Measurements from ENCODE around the gene STING1.
"Not testable (repeated sequence)": the region's sequence is repeated elsewhere in the genome, so short reads cannot be mapped to it uniquely, and the experiment has no call there.

STING1 gene

DNA sequence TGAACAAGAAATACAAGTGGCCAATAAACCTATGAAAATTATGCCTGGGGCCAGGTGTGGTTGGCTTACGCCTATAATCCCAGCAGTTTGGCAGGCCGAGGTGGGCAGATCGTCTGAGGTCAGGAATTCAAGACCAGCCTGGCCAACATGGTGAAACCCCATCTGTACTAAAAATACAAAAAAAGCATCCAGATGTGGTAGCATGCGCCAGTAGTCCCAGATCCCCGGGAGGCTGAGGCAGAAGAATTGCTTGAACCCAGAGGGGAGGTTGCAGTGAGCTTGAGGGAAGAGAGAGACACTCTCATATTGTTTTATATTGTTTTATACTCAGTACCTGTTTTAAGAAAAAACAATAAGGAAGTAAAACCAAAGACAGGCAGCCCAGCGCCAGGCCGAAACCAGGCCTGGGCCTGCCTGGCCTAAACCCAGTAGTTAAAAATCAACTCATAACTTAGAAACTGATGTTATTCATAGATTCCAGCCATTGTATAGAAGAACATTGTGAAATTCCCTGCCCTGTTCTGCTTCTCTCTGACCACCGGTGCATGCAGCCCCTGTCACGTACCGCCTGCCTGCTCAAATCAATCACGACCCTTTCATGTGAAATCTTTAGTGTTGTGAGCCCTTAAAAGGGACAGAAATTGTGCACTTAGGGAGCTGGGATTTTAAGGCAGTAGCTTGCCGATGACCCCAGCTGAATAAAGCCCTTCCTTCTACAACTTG lies 43.2 kb upstream of the STING1 start:
- peak overlapping the region; percentile 76 for H3K4me2 ChIP-seq (ENCODE audit: low read length)
- peaks cover 46% of the 10 kb centered on the region for H3K79me2 ChIP-seq (ENCODE audit: low read length)
- not testable (repeated sequence) for H3K36me3 ChIP-seq (replicated peaks; ENCODE audit: low read depth, low read length); H3K27me3 ChIP-seq (ENCODE audit: low read depth, low read length); H3K9me3 ChIP-seq (ENCODE audit: insufficient read depth, low read length); H4K20me1 ChIP-seq (ENCODE audit: insufficient read depth, low read length)
- peak overlapping the region; percentile 94 for H3K27ac ChIP-seq (ENCODE audit: low read length)
- H3K4me3 ChIP-seq (ENCODE audit: low read length) = peak overlapping the region; percentile 80
- H3K4me1 ChIP-seq (ENCODE audit: low read length) = peaks cover 38% of the 10 kb centered on the region
- H3K9ac ChIP-seq (ENCODE audit: low read length) = peak overlapping the region; percentile 91
- H2AFZ ChIP-seq (ENCODE audit: low read depth, low read length) = peak overlapping the region; percentile 21; the same call in 1 of the 2 replicates

DNA sequence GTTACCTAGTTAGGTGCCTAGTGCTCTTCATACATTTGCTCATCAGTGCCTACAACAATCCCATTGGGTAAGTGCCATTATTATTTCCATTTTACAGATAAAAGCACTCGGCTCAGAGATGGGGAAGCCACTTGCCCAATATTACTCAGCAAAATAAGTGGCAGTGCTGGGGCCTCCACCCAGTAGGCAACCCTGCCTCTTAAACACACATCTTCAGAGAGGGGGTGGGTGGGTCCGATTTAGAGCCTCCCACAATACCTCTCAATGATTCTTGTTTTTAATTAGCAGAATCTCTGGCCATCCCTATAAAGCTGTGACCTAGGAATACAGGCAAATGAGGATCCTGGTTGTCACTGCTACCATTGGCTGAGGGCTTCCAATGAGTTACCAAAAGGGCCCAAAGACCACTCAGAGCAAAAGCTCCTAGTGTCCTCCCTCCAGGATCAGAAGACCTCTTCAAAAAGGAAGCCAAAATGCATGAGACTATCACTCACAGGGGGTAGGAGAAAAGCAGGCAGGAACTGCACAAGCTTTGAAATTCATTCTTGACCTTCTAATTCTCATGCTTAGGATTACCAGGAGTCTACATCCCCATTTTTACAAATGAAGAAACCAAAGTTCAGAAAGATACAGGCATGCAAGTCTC lies 42.5 kb upstream of the STING1 start:
- Histone ChIP-seq H3K4me3 (ENCODE audit: low read length) (peak overlapping the region; percentile 80), H3K9ac (ENCODE audit: low read length) (peak overlapping the region; percentile 91; the same call in 1 of the 2 replicates), H4K20me1 (ENCODE audit: insufficient read depth, low read length) (no peaks in the 10 kb centered on the region), H3K4me1 (ENCODE audit: low read length) (peaks cover 38% of the 10 kb centered on the region), H3K9me3 (ENCODE audit: insufficient read depth, low read length) (no peaks in the 10 kb centered on the region), H3K79me2 (ENCODE audit: low read length) (peaks cover 40% of the 10 kb centered on the region), H3K27ac (ENCODE audit: low read length) (peak overlapping the region; percentile 94), H3K36me3 (replicated peaks; ENCODE audit: low read depth, low read length) (peaks cover 5% of the 10 kb centered on the region), H2AFZ (ENCODE audit: low read depth, low read length) (no peak overlapping the region), H3K4me2 (ENCODE audit: low read length) (peak overlapping the region; percentile 76), H3K27me3 (ENCODE audit: low read depth, low read length) (no peaks in the 10 kb centered on the region)
- TF ChIP-seq, protein P1, sequence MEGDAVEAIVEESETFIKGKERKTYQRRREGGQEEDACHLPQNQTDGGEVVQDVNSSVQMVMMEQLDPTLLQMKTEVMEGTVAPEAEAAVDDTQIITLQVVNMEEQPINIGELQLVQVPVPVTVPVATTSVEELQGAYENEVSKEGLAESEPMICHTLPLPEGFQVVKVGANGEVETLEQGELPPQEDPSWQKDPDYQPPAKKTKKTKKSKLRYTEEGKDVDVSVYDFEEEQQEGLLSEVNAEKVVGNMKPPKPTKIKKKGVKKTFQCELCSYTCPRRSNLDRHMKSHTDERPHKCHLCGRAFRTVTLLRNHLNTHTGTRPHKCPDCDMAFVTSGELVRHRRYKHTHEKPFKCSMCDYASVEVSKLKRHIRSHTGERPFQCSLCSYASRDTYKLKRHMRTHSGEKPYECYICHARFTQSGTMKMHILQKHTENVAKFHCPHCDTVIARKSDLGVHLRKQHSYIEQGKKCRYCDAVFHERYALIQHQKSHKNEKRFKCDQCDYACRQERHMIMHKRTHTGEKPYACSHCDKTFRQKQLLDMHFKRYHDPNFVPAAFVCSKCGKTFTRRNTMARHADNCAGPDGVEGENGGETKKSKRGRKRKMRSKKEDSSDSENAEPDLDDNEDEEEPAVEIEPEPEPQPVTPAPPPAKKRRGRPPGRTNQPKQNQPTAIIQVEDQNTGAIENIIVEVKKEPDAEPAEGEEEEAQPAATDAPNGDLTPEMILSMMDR (IDR thresholded peaks at IDR 0.05; ENCODE audit: low read depth, low read length) = no peak
- TF ChIP-seq EZH2phosphoT487 (IDR thresholded peaks at IDR 0.05; ENCODE audit: low read depth) = no peak

DNA sequence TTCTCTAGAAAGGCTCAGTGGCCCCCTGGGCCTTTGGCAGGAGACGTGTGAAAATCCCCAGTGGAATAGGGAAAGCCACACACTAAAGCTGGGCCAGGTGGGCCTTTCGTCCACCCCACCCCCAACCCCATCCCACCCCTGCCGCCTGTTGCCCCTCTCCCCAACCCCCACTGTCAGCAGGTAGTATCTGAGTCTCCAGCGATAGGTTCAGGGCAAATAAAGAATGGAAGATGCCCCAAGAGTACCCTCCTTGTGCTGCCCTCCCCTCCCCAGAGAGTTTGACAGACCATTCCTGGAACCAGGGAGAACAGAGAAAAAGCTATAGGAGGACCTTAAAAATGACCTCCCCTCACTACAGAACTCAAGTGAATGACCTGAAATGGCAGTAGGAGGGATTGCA lies 41.9 kb upstream of the STING1 start:
- peaks cover 34% of the 10 kb centered on the region for H3K79me2 ChIP-seq (ENCODE audit: low read length)
- H3K9me3 ChIP-seq (ENCODE audit: insufficient read depth, low read length) = no peaks in the 10 kb centered on the region
- peaks cover 2% of the 10 kb centered on the region for H3K36me3 ChIP-seq (replicated peaks; ENCODE audit: low read depth, low read length)
- no peak overlapping the region for H2AFZ ChIP-seq (ENCODE audit: low read depth, low read length)
- peak overlapping the region; percentile 76 for H3K4me2 ChIP-seq (ENCODE audit: low read length)
- H3K27ac ChIP-seq (ENCODE audit: low read length) = peak overlapping the region; percentile 94
- peaks cover 38% of the 10 kb centered on the region for H3K4me1 ChIP-seq (ENCODE audit: low read length)
- no peaks in the 10 kb centered on the region for H3K27me3 ChIP-seq (ENCODE audit: low read depth, low read length)
- H4K20me1 ChIP-seq (ENCODE audit: insufficient read depth, low read length) = no peaks in the 10 kb centered on the region
- H3K9ac ChIP-seq (ENCODE audit: low read length) = no peak overlapping the region; the same call in 1 of the 2 replicates
- no peak for TF ChIP-seq EZH2phosphoT487 (IDR thresholded peaks at IDR 0.05; ENCODE audit: low read depth)
- TF ChIP-seq, protein P1 (IDR thresholded peaks at IDR 0.05; ENCODE audit: low read depth, low read length) = no peak
- peak overlapping the region; percentile 80; the same call in 1 of the 2 replicates for H3K4me3 ChIP-seq (ENCODE audit: low read length)

DNA sequence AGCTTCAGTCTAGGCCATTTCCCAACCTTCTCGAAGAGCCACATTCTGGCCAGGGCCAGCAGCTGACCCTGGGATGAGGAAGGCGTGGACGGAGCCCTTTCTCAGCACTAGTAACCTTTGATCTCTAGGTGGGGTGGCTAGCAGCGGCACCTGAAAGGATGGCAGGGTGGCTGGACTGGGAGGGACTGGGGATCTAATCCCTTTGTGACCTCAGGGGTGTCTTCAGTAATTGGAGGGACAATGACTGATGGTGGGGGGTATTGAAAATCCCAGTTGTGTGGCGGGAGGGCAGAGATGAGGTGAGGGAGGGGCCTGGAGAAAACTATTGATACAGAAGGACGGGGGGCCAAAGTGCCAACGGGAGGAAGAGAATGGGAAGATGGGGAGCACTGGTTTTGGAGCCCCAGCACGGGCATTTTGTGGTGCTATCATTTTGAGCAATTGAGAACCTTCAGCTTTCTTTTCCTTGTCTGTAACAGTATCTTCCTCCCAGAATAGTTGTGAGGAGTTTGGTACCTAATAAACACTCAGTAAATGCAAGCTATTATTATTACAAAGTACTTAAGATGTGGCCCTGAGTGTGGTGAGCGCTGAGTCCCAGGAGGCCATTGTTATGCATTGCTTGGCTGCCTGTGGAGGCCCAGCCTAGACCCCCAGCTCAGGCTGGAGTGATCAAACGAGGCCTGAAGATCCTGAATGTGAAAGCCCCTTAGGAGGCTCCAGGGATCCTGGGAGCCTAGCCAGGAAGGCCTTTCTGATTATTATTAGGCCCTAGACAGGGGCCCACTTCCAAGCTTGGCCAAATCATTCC lies 41.3 kb upstream of the STING1 start:
- no peaks in the 10 kb centered on the region for H3K27me3 ChIP-seq (ENCODE audit: low read depth, low read length)
- no peaks in the 10 kb centered on the region for H4K20me1 ChIP-seq (ENCODE audit: insufficient read depth, low read length)
- H3K4me1 ChIP-seq (ENCODE audit: low read length) = peaks cover 36% of the 10 kb centered on the region
- no peaks in the 10 kb centered on the region for H3K9me3 ChIP-seq (ENCODE audit: insufficient read depth, low read length)
- H3K36me3 ChIP-seq (replicated peaks; ENCODE audit: low read depth, low read length) = no peaks in the 10 kb centered on the region
- H3K4me2 ChIP-seq (ENCODE audit: low read length) = peak overlapping the region; percentile 76
- H3K79me2 ChIP-seq (ENCODE audit: low read length) = peaks cover 28% of the 10 kb centered on the region
- no peak overlapping the region for H2AFZ ChIP-seq (ENCODE audit: low read depth, low read length)
- H3K9ac ChIP-seq (ENCODE audit: low read length) = no peak overlapping the region
- H3K27ac ChIP-seq (ENCODE audit: low read length) = peak overlapping the region; percentile 94
- H3K4me3 ChIP-seq (ENCODE audit: low read length) = no peak overlapping the region
- TF ChIP-seq, protein P1 (IDR thresholded peaks at IDR 0.05; ENCODE audit: low read depth, low read length) = no peak
- TF ChIP-seq EZH2phosphoT487 (IDR thresholded peaks at IDR 0.05; ENCODE audit: low read depth) = no peak

Data from OCI-LY3 (cell line).